K562 (cell line): ENCODE results near the gene GPN1. TPM values are rescaled to one million over a fixed set of nuclear protein-coding genes. Genes with fewer than 3 reads are reported as not detected.

ENCODE experiments used
- DNMT1 ChIP-seq: fragments of 450-650 bp; IDR thresholded peaks from 2 replicates; pipeline ENCODE4 v1.6.1; 2016; ENCODE audit warnings: antibody characterized with exemption, mild to moderate bottlenecking
- GATAD2B ChIP-seq: fragments of 450-650 bp; IDR thresholded peaks from 2 replicates; pipeline ENCODE4 v1.6.1; 2017; ENCODE audit warnings: mild to moderate bottlenecking, borderline replicate concordance
- NFE2 ChIP-seq: IDR thresholded peaks from 2 replicates; pipeline ENCODE4 v1.6.1; 2014; ENCODE audit warnings: antibody characterized with exemption, low read depth
- NFIX ChIP-seq: fragments of 250-450 bp; sonication (Bioruptor Pico); IDR thresholded peaks from 2 replicates; pipeline ENCODE4 v1.4.0; 2020; ENCODE audit warnings: low read depth, mild to moderate bottlenecking, moderate library complexity
- POLR3A ChIP-seq: IDR thresholded peaks from 2 replicates; pipeline ENCODE4 v1.6.1; 2011; ENCODE audit warnings: borderline replicate concordance, mild to moderate bottlenecking, moderate library complexity; ENCODE audit not compliant: insufficient read length, insufficient read depth; ENCODE audit errors: extremely low read depth
- RHOXF2B ChIP-seq: fragments of 250-450 bp; sonication (Bioruptor Pico); conservative IDR thresholded peaks from 2 replicates; pipeline ENCODE4 v1.5.1; 2021
- STAG1 ChIP-seq: sonication (generic); formaldehyde crosslinking; IDR thresholded peaks from 2 replicates; pipeline ENCODE4 v1.5.0; 2020; ENCODE audit warnings: missing genetic modification reagents, borderline replicate concordance
- TEAD2 ChIP-seq: fragments of 450-650 bp; IDR thresholded peaks from 2 replicates; pipeline ENCODE4 v1.6.1; 2016; ENCODE audit warnings: missing genetic modification characterization, control low read depth, missing compliant biosample characterization
- polyA plus RNA-seq, 8 experiments: library from polyadenylated mRNA; depleted of rRNA in 4 of 8; stranded (reverse) in 5 of 8; unstranded in 3 of 8; fragments of >200 nt; fragmentation: Nextera tagmentation in 2 of 8; fragmentation: Illumina TruSeq in 1 of 8; extraction: Ambion mirVana in 2 of 8; extraction: Trizol in 1 of 8; gene quantifications; 2 replicates each; pipeline versions ENCODE4 v1.2.1 to v1.2.3, GENCODE V29; 2011 to 2014; ENCODE audit warnings: inconsistent platforms in 1 of 8, missing spikeins in 1 of 8
- total RNA-seq, 7 experiments: library from RNA; depleted of rRNA in 6 of 7; stranded (reverse); fragments of >200 nt in 6 of 7; fragmentation: Illumina TruSeq in 2 of 7; extraction: Trizol in 2 of 7; gene quantifications; 2 replicates each; pipeline versions ENCODE4 v1.2.1 to v1.2.3, GENCODE V29; 2011 to 2021; ENCODE audit warnings: low replicate concordance in 1 of 7
- TF ChIP-seq, protein P1 (sequence below): sonication (generic); formaldehyde crosslinking; IDR thresholded peaks from 2 replicates; pipeline ENCODE4 v1.8.1; 2022; ENCODE audit warnings: missing genetic modification reagents
- TF ChIP-seq, protein P2 (sequence below): fragments of 450-650 bp; IDR thresholded peaks from 2 replicates; pipeline ENCODE4 v1.6.1; 2016; ENCODE audit warnings: mild to moderate bottlenecking, moderate library complexity
- TF ChIP-seq, protein P3 (sequence below): sonication (generic); formaldehyde crosslinking; IDR thresholded peaks from 2 replicates; pipeline ENCODE4 v1.8.0; 2022; ENCODE audit warnings: mild to moderate bottlenecking, missing genetic modification reagents
- TF ChIP-seq, protein P4 (sequence below): sonication (generic); formaldehyde crosslinking; IDR thresholded peaks from 2 replicates; pipeline ENCODE4 v1.8.1; 2022; ENCODE audit warnings: missing genetic modification reagents

GPN1 gene
- total and polyA plus RNA-seq, 9 of the 15 experiments (the other 6 are each of a cell fraction or from before 2014, with no cell fraction given): 23.4 to 171 (median 48.2) TPM

DNA sequence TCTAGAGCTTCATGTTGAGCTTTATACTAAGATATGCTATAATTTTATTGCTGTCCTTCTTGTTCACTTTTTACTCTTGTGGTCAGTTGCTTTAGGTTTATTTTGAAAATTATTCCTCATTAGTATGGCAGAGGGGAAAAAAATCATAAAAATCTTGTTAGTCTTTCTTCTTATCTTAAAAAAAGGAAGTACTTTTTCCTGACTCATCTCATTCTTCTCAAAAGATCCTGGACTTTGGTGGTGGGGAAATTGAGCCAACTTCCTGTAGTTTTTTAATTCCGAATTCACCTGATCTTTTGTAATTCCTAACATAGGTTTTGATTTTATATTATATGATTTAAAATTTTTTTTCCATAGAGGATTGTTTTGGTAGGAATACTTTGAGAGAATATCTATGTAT is 38.6 kb downstream of the GPN1 start (continued):
- TF ChIP-seq, protein P1, sequence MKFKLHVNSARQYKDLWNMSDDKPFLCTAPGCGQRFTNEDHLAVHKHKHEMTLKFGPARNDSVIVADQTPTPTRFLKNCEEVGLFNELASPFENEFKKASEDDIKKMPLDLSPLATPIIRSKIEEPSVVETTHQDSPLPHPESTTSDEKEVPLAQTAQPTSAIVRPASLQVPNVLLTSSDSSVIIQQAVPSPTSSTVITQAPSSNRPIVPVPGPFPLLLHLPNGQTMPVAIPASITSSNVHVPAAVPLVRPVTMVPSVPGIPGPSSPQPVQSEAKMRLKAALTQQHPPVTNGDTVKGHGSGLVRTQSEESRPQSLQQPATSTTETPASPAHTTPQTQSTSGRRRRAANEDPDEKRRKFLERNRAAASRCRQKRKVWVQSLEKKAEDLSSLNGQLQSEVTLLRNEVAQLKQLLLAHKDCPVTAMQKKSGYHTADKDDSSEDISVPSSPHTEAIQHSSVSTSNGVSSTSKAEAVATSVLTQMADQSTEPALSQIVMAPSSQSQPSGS: no peak
- TF ChIP-seq, protein P2, sequence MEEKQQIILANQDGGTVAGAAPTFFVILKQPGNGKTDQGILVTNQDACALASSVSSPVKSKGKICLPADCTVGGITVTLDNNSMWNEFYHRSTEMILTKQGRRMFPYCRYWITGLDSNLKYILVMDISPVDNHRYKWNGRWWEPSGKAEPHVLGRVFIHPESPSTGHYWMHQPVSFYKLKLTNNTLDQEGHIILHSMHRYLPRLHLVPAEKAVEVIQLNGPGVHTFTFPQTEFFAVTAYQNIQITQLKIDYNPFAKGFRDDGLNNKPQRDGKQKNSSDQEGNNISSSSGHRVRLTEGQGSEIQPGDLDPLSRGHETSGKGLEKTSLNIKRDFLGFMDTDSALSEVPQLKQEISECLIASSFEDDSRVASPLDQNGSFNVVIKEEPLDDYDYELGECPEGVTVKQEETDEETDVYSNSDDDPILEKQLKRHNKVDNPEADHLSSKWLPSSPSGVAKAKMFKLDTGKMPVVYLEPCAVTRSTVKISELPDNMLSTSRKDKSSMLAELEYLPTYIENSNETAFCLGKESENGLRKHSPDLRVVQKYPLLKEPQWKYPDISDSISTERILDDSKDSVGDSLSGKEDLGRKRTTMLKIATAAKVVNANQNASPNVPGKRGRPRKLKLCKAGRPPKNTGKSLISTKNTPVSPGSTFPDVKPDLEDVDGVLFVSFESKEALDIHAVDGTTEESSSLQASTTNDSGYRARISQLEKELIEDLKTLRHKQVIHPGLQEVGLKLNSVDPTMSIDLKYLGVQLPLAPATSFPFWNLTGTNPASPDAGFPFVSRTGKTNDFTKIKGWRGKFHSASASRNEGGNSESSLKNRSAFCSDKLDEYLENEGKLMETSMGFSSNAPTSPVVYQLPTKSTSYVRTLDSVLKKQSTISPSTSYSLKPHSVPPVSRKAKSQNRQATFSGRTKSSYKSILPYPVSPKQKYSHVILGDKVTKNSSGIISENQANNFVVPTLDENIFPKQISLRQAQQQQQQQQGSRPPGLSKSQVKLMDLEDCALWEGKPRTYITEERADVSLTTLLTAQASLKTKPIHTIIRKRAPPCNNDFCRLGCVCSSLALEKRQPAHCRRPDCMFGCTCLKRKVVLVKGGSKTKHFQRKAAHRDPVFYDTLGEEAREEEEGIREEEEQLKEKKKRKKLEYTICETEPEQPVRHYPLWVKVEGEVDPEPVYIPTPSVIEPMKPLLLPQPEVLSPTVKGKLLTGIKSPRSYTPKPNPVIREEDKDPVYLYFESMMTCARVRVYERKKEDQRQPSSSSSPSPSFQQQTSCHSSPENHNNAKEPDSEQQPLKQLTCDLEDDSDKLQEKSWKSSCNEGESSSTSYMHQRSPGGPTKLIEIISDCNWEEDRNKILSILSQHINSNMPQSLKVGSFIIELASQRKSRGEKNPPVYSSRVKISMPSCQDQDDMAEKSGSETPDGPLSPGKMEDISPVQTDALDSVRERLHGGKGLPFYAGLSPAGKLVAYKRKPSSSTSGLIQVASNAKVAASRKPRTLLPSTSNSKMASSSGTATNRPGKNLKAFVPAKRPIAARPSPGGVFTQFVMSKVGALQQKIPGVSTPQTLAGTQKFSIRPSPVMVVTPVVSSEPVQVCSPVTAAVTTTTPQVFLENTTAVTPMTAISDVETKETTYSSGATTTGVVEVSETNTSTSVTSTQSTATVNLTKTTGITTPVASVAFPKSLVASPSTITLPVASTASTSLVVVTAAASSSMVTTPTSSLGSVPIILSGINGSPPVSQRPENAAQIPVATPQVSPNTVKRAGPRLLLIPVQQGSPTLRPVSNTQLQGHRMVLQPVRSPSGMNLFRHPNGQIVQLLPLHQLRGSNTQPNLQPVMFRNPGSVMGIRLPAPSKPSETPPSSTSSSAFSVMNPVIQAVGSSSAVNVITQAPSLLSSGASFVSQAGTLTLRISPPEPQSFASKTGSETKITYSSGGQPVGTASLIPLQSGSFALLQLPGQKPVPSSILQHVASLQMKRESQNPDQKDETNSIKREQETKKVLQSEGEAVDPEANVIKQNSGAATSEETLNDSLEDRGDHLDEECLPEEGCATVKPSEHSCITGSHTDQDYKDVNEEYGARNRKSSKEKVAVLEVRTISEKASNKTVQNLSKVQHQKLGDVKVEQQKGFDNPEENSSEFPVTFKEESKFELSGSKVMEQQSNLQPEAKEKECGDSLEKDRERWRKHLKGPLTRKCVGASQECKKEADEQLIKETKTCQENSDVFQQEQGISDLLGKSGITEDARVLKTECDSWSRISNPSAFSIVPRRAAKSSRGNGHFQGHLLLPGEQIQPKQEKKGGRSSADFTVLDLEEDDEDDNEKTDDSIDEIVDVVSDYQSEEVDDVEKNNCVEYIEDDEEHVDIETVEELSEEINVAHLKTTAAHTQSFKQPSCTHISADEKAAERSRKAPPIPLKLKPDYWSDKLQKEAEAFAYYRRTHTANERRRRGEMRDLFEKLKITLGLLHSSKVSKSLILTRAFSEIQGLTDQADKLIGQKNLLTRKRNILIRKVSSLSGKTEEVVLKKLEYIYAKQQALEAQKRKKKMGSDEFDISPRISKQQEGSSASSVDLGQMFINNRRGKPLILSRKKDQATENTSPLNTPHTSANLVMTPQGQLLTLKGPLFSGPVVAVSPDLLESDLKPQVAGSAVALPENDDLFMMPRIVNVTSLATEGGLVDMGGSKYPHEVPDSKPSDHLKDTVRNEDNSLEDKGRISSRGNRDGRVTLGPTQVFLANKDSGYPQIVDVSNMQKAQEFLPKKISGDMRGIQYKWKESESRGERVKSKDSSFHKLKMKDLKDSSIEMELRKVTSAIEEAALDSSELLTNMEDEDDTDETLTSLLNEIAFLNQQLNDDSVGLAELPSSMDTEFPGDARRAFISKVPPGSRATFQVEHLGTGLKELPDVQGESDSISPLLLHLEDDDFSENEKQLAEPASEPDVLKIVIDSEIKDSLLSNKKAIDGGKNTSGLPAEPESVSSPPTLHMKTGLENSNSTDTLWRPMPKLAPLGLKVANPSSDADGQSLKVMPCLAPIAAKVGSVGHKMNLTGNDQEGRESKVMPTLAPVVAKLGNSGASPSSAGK: no peak
- no peak for TF ChIP-seq NFIX
- peak; percentile 76 for TF ChIP-seq NFE2
- no peak for TF ChIP-seq POLR3A
- TF ChIP-seq RHOXF2B (CRISPR knock-in tag): no peak
- TF ChIP-seq TEAD2: no peak
- TF ChIP-seq, protein P3, sequence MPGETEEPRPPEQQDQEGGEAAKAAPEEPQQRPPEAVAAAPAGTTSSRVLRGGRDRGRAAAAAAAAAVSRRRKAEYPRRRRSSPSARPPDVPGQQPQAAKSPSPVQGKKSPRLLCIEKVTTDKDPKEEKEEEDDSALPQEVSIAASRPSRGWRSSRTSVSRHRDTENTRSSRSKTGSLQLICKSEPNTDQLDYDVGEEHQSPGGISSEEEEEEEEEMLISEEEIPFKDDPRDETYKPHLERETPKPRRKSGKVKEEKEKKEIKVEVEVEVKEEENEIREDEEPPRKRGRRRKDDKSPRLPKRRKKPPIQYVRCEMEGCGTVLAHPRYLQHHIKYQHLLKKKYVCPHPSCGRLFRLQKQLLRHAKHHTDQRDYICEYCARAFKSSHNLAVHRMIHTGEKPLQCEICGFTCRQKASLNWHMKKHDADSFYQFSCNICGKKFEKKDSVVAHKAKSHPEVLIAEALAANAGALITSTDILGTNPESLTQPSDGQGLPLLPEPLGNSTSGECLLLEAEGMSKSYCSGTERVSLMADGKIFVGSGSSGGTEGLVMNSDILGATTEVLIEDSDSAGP (CRISPR knock-in tag): no peak
- no peak for TF ChIP-seq STAG1 (CRISPR knock-in tag)
- TF ChIP-seq GATAD2B: no peak
- TF ChIP-seq DNMT1: no peak
- TF ChIP-seq, protein P4, sequence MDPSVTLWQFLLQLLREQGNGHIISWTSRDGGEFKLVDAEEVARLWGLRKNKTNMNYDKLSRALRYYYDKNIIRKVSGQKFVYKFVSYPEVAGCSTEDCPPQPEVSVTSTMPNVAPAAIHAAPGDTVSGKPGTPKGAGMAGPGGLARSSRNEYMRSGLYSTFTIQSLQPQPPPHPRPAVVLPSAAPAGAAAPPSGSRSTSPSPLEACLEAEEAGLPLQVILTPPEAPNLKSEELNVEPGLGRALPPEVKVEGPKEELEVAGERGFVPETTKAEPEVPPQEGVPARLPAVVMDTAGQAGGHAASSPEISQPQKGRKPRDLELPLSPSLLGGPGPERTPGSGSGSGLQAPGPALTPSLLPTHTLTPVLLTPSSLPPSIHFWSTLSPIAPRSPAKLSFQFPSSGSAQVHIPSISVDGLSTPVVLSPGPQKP (CRISPR knock-in tag): no peak
